Activated CD4-positive, alpha-beta T cell treated with anti-CD3 and anti-CD28 coated beads, Interleukin-2, amount 50 U/mL, for 24 hours (primary cell): Measurements from ENCODE around the gene CHCHD5.
"Not testable (repeated sequence)": the region's sequence is repeated elsewhere in the genome, so short reads cannot be mapped to it uniquely, and the experiment has no call there.

Experiments
- DNase-seq, 2 donors: peaks; one replicate each; pipeline ENCODE4 v3.0.0-alpha.2; 2020; ENCODE audit warnings: low read depth in 1 of 2, low spot score in 1 of 2

The CHCHD5 gene

GRCh38 chr2:112584134-112584890 is at the start of gene CHCHD5:
CHCHD5 (plus strand) TSS chr2:112584609; CDS start chr2:112584648, 39 bp downstream.
- DNase-seq: peak; percentile 82 to 93

- DNase-seq: no peak
Measured at GRCh38 chr2:112534826-112535225, 49.6 kb upstream of the CHCHD5 start.

- not testable (repeated sequence) for DNase-seq
Measured at GRCh38 chr2:112536665-112537064, 47.7 kb upstream of the CHCHD5 start.

- no peak for DNase-seq
Measured at GRCh38 chr2:112539306-112539705, 45.1 kb upstream of the CHCHD5 start.

GRCh38 chr2:112540906-112541305 is 43.5 kb upstream of the CHCHD5 start:
- no peak for DNase-seq

- DNase-seq: peak; percentile 55 to 56
Measured at GRCh38 chr2:112541315-112542122, 42.9 kb upstream of the CHCHD5 start.

- peak; percentile 59 to 72 for DNase-seq
Measured at GRCh38 chr2:112542123-112542983, 42.1 kb upstream of the CHCHD5 start, which contains the start of gene POLR1B. POLR1B (plus strand) TSS chr2:112542465; CDS start chr2:112542495, 30 bp downstream.

- DNase-seq: no peak
Measured at GRCh38 chr2:112542984-112543661, 41.3 kb upstream of the CHCHD5 start.

GRCh38 chr2:112547333-112547732 is 37.1 kb upstream of the CHCHD5 start:
- DNase-seq: no peak

GRCh38 chr2:112548980-112549379 is 35.4 kb upstream of the CHCHD5 start:
- no peak for DNase-seq

GRCh38 chr2:112566104-112566503 is 18.3 kb upstream of the CHCHD5 start:
- no peak for DNase-seq

- not testable (repeated sequence) for DNase-seq
Measured at GRCh38 chr2:112566508-112566907, 17.9 kb upstream of the CHCHD5 start.

GRCh38 chr2:112572005-112572404 is 12.4 kb upstream of the CHCHD5 start:
- no peak for DNase-seq

- no peak for DNase-seq
Measured at GRCh38 chr2:112577756-112578155, 6.7 kb upstream of the CHCHD5 start.

- DNase-seq: no peak
Measured at GRCh38 chr2:112579241-112579640, 5.2 kb upstream of the CHCHD5 start.

- no peak for DNase-seq
Measured at GRCh38 chr2:112580084-112580483, 4.3 kb upstream of the CHCHD5 start.

- peak in 1 of 2 donors; percentile 18 for DNase-seq
Measured at GRCh38 chr2:112582314-112582746, 2.1 kb upstream of the CHCHD5 start.

GRCh38 chr2:112583497-112584133 is 794 bp upstream of the CHCHD5 start:
- no peak for DNase-seq

- DNase-seq: no peak
Measured at GRCh38 chr2:112584891-112585250, 462 bp downstream of the CHCHD5 start.

- DNase-seq: no peak
Measured at GRCh38 chr2:112585400-112585799, 991 bp downstream of the CHCHD5 start.
